K562 (cell line): ENCODE data around the gene PGPEP1.

ENCODE experiments used
- ATF7 ChIP-seq: fragments of 450-650 bp; IDR thresholded peaks from 2 replicates; pipeline ENCODE4 v1.7.1; 2014; ENCODE audit warnings: mild to moderate bottlenecking, moderate library complexity
- ELF1 ChIP-seq: fragments of 200-800 bp; sonication (Bioruptor generic); IDR thresholded peaks from 2 replicates; pipeline ENCODE4 v1.6.1; 2016; ENCODE audit warnings: missing genetic modification characterization, missing compliant biosample characterization
- KDM5B ChIP-seq: fragments of 200-600 bp; sonication (generic); IDR thresholded peaks from 2 replicates; pipeline ENCODE4 v1.6.1; 2012; ENCODE audit warnings: low read depth, mild to moderate bottlenecking, moderate library complexity, low read length, control low read depth, inconsistent platforms; ENCODE audit not compliant: insufficient replicate concordance
- MED1 ChIP-seq: sonication (generic); formaldehyde crosslinking; IDR thresholded peaks from 2 replicates; pipeline ENCODE4 v1.8.1; 2023; ENCODE audit warnings: missing genetic modification reagents, borderline replicate concordance
- POLR2A ChIP-seq: fragments of 450-650 bp; conservative IDR thresholded peaks from 2 replicates; pipeline ENCODE4 v1.6.1; 2016
- POLR2AphosphoS2 ChIP-seq: IDR thresholded peaks from 2 replicates; pipeline ENCODE4 v1.6.1; 2012; ENCODE audit warnings: low read length, improper control_type of control experiment
- POLR2AphosphoS5 ChIP-seq: IDR thresholded peaks from 2 replicates; pipeline ENCODE4 v1.6.1; 2011; ENCODE audit warnings: mild to moderate bottlenecking, low read depth, low read length, moderate library complexity; ENCODE audit not compliant: control insufficient read depth, insufficient read depth
- SIN3B ChIP-seq: fragments of 450-650 bp; IDR thresholded peaks from 2 replicates; pipeline ENCODE4 v1.6.1; 2017; ENCODE audit warnings: low read depth, mild to moderate bottlenecking, moderate library complexity
- TAF1 ChIP-seq: IDR thresholded peaks from 2 replicates; pipeline ENCODE4 v1.6.1; 2011; ENCODE audit warnings: mild to moderate bottlenecking, low read length, moderate library complexity; ENCODE audit not compliant: insufficient read depth, control insufficient read depth, severe bottlenecking; ENCODE audit errors: extremely low read depth
- TAF7 ChIP-seq: fragments of 450-650 bp; IDR thresholded peaks from 2 replicates; pipeline ENCODE4 v1.6.1; 2016; ENCODE audit warnings: missing genetic modification characterization, missing compliant biosample characterization
- ZNF785 ChIP-seq: fragments of 250-450 bp; sonication (Bioruptor Pico); IDR thresholded peaks from 2 replicates; pipeline ENCODE4 v1.4.0; 2020; ENCODE audit warnings: mild to moderate bottlenecking
- TF ChIP-seq, protein P1 (sequence below), 3 experiments: IDR thresholded peaks in 2 of 3; conservative IDR thresholded peaks in 1 of 3; 2 replicates each; pipeline ENCODE4 v1.5.1; 2011 to 2012; ENCODE audit warnings: low read length in 3 of 3, mild to moderate bottlenecking in 3 of 3, control low read depth in 2 of 3, improper control_type of control experiment in 1 of 3, inconsistent platforms in 1 of 3, low read depth in 1 of 3, mixed read lengths in 1 of 3, moderate library complexity in 1 of 3; ENCODE audit not compliant: insufficient read depth in 2 of 3

- TF ChIP-seq TAF1 (no peak), POLR2AphosphoS2 (no peak), ZNF785 (CRISPR knock-in tag) (no peak), TAF7 (no peak), KDM5B (no peak), MED1 (CRISPR knock-in tag) (no peak), SIN3B (no peak), POLR2AphosphoS5 (no peak), POLR2A (no peak), ELF1 (no peak), ATF7 (no peak)
- TF ChIP-seq, protein P1, sequence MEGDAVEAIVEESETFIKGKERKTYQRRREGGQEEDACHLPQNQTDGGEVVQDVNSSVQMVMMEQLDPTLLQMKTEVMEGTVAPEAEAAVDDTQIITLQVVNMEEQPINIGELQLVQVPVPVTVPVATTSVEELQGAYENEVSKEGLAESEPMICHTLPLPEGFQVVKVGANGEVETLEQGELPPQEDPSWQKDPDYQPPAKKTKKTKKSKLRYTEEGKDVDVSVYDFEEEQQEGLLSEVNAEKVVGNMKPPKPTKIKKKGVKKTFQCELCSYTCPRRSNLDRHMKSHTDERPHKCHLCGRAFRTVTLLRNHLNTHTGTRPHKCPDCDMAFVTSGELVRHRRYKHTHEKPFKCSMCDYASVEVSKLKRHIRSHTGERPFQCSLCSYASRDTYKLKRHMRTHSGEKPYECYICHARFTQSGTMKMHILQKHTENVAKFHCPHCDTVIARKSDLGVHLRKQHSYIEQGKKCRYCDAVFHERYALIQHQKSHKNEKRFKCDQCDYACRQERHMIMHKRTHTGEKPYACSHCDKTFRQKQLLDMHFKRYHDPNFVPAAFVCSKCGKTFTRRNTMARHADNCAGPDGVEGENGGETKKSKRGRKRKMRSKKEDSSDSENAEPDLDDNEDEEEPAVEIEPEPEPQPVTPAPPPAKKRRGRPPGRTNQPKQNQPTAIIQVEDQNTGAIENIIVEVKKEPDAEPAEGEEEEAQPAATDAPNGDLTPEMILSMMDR (IDR thresholded peaks at IDR 0.05 in 2 of 3, conservative IDR thresholded peaks at IDR 0.05 in 1 of 3; ENCODE audit: insufficient read depth in 2 of 3, low read depth in 1 of 3, low read length in 3 of 3), result no peak
Observed at GRCh38 chr19:18308948-18309325, 31.5 kb upstream of the PGPEP1 start.
